PC-3 (cell line): Measurements from ENCODE around the gene RILPL2.

ENCODE experiments used
- EZH2 ChIP-seq: fragments of 300-600 bp; sonication (generic); IDR thresholded peaks from one replicate; pipeline ENCODE4 v1.6.1; 2017; ENCODE audit warnings: antibody characterized with exemption, mild to moderate bottlenecking, low read length; ENCODE audit not compliant: unreplicated experiment
- EZH2phosphoT487 ChIP-seq: fragments of 300-600 bp; sonication (generic); IDR thresholded peaks from 2 replicates; pipeline ENCODE4 v1.6.1; 2018; ENCODE audit warnings: mild to moderate bottlenecking, antibody characterized with exemption, low read length, borderline replicate concordance
- TF ChIP-seq, protein P1 (sequence below): fragments of 300-600 bp; sonication (generic); conservative IDR thresholded peaks from 2 replicates; pipeline ENCODE4 v1.5.1; 2017; ENCODE audit warnings: antibody characterized with exemption, low read depth, mild to moderate bottlenecking, low read length

DNA sequence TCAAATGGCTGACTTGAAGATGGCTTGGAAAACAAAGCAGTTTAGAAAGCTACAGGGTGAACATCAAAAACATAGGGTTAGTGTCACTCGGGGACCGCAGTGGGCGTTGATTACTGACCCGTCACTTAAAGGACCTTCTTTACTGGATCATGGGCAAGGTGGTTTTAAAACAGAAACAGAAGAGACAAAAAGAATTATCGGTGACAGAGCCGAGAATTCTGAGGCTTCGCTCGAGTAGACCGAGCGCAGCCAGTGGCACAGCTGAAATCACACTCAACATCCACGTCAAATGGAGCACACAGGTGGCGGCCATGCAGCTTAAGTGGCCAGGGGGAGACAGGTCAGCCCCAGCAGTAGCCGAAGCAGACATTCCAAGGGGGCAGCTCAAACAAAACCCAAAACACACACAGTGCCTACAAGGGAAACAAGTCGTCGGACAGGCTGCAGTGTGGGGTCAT, 38.8 kb upstream of the RILPL2 start:
- TF ChIP-seq, protein P1, sequence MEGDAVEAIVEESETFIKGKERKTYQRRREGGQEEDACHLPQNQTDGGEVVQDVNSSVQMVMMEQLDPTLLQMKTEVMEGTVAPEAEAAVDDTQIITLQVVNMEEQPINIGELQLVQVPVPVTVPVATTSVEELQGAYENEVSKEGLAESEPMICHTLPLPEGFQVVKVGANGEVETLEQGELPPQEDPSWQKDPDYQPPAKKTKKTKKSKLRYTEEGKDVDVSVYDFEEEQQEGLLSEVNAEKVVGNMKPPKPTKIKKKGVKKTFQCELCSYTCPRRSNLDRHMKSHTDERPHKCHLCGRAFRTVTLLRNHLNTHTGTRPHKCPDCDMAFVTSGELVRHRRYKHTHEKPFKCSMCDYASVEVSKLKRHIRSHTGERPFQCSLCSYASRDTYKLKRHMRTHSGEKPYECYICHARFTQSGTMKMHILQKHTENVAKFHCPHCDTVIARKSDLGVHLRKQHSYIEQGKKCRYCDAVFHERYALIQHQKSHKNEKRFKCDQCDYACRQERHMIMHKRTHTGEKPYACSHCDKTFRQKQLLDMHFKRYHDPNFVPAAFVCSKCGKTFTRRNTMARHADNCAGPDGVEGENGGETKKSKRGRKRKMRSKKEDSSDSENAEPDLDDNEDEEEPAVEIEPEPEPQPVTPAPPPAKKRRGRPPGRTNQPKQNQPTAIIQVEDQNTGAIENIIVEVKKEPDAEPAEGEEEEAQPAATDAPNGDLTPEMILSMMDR: no peak
- TF ChIP-seq EZH2 (no peak), EZH2phosphoT487 (no peak)
